Adrenal gland (tissue), 12 donors: Measurements from ENCODE around the gene PKP1. TPM values are rescaled to one million over a fixed set of nuclear protein-coding genes. Genes with fewer than 3 reads are reported as not detected.

ENCODE experiments used
- DNase-seq, 7 donors: peaks; one replicate each; pipeline ENCODE4 v3.0.0-alpha.2; 2019 to 2020
- H3K27ac ChIP-seq, 5 donors: fragments of 200-600 bp; sonication (generic) in 4 of 5; 1 replicate in 3 of 5; 2 replicates in 2 of 5; pipeline versions ENCODE4 v1.5.1 to v1.8.0; 2016 to 2020; ENCODE audit warnings: mild to moderate bottlenecking in 1 of 5
- H3K27me3 ChIP-seq: fragments of 200-600 bp; 2 replicates; pipeline ENCODE4 v1.8.0; 2021
- H3K36me3 ChIP-seq, 2 donors: fragments of 200-600 bp; replicated peaks in 1 of 2; 1 replicate in 1 of 2; 2 replicates in 1 of 2; pipeline versions ENCODE4 v1.5.1 to v1.8.0; 2018 to 2022
- H3K4me1 ChIP-seq, 2 donors: fragments of 200-600 bp; replicated peaks in 1 of 2; 1 replicate in 1 of 2; 2 replicates in 1 of 2; pipeline versions ENCODE4 v1.5.1 to v1.8.0; 2018 to 2021
- H3K4me3 ChIP-seq, 4 donors: fragments of 200-600 bp; sonication (generic) in 3 of 4; one replicate each; pipeline ENCODE4 v1.5.1; 2016 to 2018
- H3K9me3 ChIP-seq, 3 donors: fragments of 200-600 bp; sonication (generic) in 1 of 3; replicated peaks in 1 of 3; 1 replicate in 2 of 3; 2 replicates in 1 of 3; pipeline versions ENCODE4 v1.5.1 to v1.8.0; 2016 to 2021
- POLR2A ChIP-seq, 2 donors: fragments of 450-650 bp; IDR thresholded peaks; one replicate each; pipeline ENCODE4 v1.6.1; 2017; ENCODE audit warnings: antibody characterized with exemption in 2 of 2, mild to moderate bottlenecking in 2 of 2, moderate library complexity in 1 of 2
- WGBS, 4 donors: extraction: QIAGEN DNeasy Blood & Tissue Kit in 2 of 4; methylation state at CpG; one replicate each; pipeline versions ENCODE4 v1.1.5 to v1.1.7; 2013 to 2017; 5-methylcytosine and 5-hydroxymethylcytosine counted together
- intact Hi-C, 2 donors: fragments of 100-400 bp; cut with DNase I; formaldehyde crosslinking; loops; one replicate each; pipeline versions ENCODE4 v1.14.1 to v1.15.0; 2022 to 2023
- polyA plus RNA-seq, 3 donors: library from polyadenylated mRNA; stranded (reverse); fragments of 200-250 nt in 2 of 3; fragments of 350-450 nt in 1 of 3; fragmentation: Illumina TruSeq in 1 of 3; extraction: RNeasy Lipid Tissue Mini Kit (QIAGEN cat#74804) in 1 of 3; gene quantifications; one replicate each; pipeline ENCODE4 v1.2.3, GENCODE V29; 2013 to 2014
- total RNA-seq, 9 donors: library from RNA; depleted of rRNA in 4 of 9; stranded (reverse); fragments of >200 nt in 4 of 9; fragments of 120-200 nt in 1 of 9; fragmentation: NEBNext Ultra II Directional in 1 of 9; extraction: Animal tissue kit (Norgen Biotek cat#: 25700) in 1 of 9; gene quantifications; one replicate each; pipeline versions ENCODE4 v1.1.0 to v1.2.4, GENCODE V29; 2013 to 2023
- TF ChIP-seq, protein P1 (sequence below), 6 experiments: fragments of 450-650 bp in 4 of 6; fragments of 200-600 bp in 2 of 6; sonication (generic) in 1 of 6; IDR thresholded peaks; 1 replicate in 5 of 6; 2 replicates in 1 of 6; pipeline versions ENCODE4 v1.5.1 to v1.8.0; 2016 to 2021; ENCODE audit warnings: antibody characterized with exemption in 6 of 6, mild to moderate bottlenecking in 2 of 6, moderate library complexity in 1 of 6
- donor health status: healthy with polysubstance abuse.
- donor health status: Bipolar disorder and iron deficiency.
- donor health status: DM: yes; HTN: yes; CAD: no.
- donor health status: DM: no; HTN: no; CAD: no.
- donor health status: DM: no; HTN: no; CAD: no.
- donor health status: DM: yes; HTN: yes; CAD: no.

The PKP1 gene
- total and polyA plus RNA-seq, 12 donors, result 0.06 to 0.98 (median 0.24) TPM; not detected in 2

DNA sequence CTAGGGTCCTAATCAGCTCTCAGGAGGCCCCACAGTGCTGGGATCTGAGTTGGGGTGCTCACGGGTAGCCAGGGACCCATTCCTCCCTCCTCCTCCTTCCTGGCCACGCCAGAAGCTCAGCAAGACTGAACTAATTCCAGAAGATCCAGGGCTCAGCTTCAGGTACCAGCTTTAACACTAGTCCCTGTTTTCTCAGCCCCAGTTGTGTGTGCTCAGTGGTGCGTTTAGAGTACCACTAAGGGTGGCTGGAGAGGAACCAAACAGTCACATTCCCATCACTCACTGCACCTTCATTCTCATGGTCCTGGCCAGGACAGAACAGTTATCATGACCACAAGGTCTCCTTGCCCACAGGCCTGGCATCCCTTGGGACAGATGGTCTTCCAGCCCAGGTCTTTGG is 20.8 kb downstream of the PKP1 start:
- WGBS, 4 donors, result 73 to 98% (median 78%) methylated on average over 2 to 3 of the region's 3 CpGs
- no peak for TF ChIP-seq POLR2A (IDR thresholded peaks at IDR 0.05)
- TF ChIP-seq, protein P1, sequence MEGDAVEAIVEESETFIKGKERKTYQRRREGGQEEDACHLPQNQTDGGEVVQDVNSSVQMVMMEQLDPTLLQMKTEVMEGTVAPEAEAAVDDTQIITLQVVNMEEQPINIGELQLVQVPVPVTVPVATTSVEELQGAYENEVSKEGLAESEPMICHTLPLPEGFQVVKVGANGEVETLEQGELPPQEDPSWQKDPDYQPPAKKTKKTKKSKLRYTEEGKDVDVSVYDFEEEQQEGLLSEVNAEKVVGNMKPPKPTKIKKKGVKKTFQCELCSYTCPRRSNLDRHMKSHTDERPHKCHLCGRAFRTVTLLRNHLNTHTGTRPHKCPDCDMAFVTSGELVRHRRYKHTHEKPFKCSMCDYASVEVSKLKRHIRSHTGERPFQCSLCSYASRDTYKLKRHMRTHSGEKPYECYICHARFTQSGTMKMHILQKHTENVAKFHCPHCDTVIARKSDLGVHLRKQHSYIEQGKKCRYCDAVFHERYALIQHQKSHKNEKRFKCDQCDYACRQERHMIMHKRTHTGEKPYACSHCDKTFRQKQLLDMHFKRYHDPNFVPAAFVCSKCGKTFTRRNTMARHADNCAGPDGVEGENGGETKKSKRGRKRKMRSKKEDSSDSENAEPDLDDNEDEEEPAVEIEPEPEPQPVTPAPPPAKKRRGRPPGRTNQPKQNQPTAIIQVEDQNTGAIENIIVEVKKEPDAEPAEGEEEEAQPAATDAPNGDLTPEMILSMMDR (IDR thresholded peaks at IDR 0.05), result no peak
- H3K4me3 ChIP-seq, result no peak overlapping the region
- DNase-seq, result no peak
- H3K36me3 ChIP-seq, result no peaks in the 10 kb centered on the region
- H3K4me1 ChIP-seq, result no peaks in the 10 kb centered on the region
- H3K9me3 ChIP-seq, result no peaks in the 10 kb centered on the region
- peaks cover 10% of the 10 kb centered on the region for H3K27me3 ChIP-seq
- no peak overlapping the region for H3K27ac ChIP-seq
- intact Hi-C loops, result no loop called here

DNA sequence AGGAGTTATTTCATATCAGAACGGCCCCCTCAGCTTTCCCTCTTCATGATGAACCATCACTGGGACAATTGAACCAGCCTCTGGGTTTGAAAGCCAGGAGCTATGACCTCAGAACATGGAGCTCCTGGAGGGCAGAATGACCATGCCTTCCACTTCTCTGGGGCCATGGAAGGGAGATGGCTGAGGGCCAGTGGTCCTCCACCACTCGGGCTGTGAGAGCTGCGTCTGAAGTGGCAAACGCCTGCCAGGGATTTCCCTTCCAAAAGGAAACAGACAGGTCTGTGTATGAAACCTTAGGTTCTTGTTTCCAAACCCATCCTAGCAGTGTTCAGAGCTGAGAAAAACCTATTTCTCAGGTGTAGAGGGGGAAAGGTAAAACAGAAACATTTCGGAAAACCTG is 22.5 kb downstream of the PKP1 start:
- H3K27ac ChIP-seq, result no peak overlapping the region
- WGBS, 4 donors, result 63 to 71% (median 70%) methylated on average over 5 of the region's 5 CpGs
- no peaks in the 10 kb centered on the region for H3K9me3 ChIP-seq
- H3K36me3 ChIP-seq, result no peaks in the 10 kb centered on the region
- peaks cover 18% of the 10 kb centered on the region for H3K27me3 ChIP-seq
- DNase-seq, result no peak
- intact Hi-C loops, result no loop called here
- TF ChIP-seq, protein P1 (IDR thresholded peaks at IDR 0.05), result no peak
- TF ChIP-seq POLR2A (IDR thresholded peaks at IDR 0.05), result no peak
- no peak overlapping the region for H3K4me3 ChIP-seq
- H3K4me1 ChIP-seq, result no peaks in the 10 kb centered on the region

DNA sequence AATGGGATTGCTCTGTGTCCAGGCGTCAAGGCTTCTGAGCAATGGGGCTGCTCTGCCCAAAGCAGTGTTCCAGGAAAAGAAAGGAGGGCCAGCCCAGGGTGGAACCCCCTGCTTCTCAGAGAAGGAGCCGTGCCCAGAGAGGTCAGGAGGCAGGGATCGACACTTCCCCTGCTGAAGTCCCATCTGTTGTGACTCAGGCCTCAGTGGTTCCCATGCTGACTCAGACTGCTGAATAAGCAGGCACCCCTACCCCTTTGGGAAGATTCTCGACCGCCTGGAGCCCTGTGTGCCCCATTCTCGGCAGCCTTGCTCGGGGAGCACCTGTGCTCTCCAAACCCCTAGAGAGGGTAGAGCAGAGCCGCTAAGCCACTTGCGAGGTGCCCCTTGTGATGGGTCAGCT is 23.9 kb downstream of the PKP1 start:
- intact Hi-C loops, result no loop called here
- Histone ChIP-seq H3K4me1 (no peaks in the 10 kb centered on the region), H3K9me3 (no peaks in the 10 kb centered on the region), H3K4me3 (no peak overlapping the region), H3K36me3 (no peaks in the 10 kb centered on the region), H3K27ac (no peak overlapping the region), H3K27me3 (peaks cover 18% of the 10 kb centered on the region)
- no peak for TF ChIP-seq POLR2A (IDR thresholded peaks at IDR 0.05)
- TF ChIP-seq, protein P1 (IDR thresholded peaks at IDR 0.05), result no peak
- 78 to 100% (median 86%) methylated on average over 4 to 9 of the region's 9 CpGs for WGBS, 4 donors
- no peak for DNase-seq

DNA sequence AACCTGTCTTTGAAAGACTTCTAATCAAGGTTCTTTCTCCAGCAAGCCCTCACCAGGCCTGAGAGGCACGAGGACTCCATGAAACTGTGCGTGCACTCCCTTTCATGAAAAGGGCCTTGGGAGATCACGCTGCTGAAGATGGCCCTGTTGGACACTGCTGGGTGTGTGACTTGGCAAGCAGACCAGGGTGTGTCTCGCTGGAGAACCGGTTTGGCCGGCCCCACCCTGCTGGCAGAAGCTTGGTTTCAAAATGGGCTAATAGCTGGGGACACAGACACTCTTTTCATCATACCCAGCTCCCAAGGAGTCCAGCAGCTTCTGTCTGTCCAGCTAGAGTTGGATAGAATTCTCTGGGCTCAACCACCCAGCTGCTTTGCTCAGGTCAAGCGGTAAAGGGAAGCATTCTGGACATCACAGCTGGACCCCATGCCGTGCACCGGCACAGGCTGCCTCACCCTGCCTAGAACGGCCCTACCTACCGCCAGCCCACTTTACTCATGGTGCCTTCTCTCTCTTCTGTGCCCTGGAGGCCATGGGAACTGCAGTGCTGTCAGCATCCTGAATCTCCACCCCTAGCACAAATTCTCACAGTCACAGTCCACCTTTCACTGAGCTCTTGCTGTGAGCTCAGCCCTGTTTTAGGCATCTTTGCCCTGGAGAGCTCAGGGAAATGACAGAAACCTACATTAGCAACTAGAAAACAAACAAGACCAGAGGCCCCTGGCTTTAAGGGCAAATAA is 24.6 kb downstream of the PKP1 start:
- Histone ChIP-seq H3K27ac (no peak overlapping the region), H3K36me3 (no peaks in the 10 kb centered on the region), H3K4me3 (no peak overlapping the region), H3K9me3 (no peaks in the 10 kb centered on the region), H3K27me3 (peaks cover 13% of the 10 kb centered on the region), H3K4me1 (no peaks in the 10 kb centered on the region)
- no peak for TF ChIP-seq POLR2A (IDR thresholded peaks at IDR 0.05)
- TF ChIP-seq, protein P1 (IDR thresholded peaks at IDR 0.05), result no peak
- 78 to 85% (median 83%) methylated on average over 10 to 11 of the region's 11 CpGs for WGBS, 4 donors
- DNase-seq, result no peak
- intact Hi-C loops, result no loop called here
